Measurements from ENCODE around the gene MLLT1.
A peak's percentile ranks its signal among the peaks of the same experiment; 100 is the strongest.

Gene MLLT1

GRCh38 chr19:6229951-6230712 is 49.6 kb downstream of the MLLT1 start:
- H3K4me1 Mint-ChIP-seq = peaks cover 25 to 36% of the 10 kb centered on the region in 2 donors
- H3K27ac Mint-ChIP-seq = no peak overlapping the region
- H3K36me3 Mint-ChIP-seq = peaks cover 27 to 41% of the 10 kb centered on the region in 2 donors
- H3K27me3 Mint-ChIP-seq = no peaks in the 10 kb centered on the region
- DNase-seq (no peak), ATAC-seq (replicated peaks) (no peak)
- no peaks in the 10 kb centered on the region for H3K9me3 Mint-ChIP-seq
- no peak overlapping the region for H3K4me3 Mint-ChIP-seq

- Mint-ChIP-seq H3K36me3 (peaks cover 32 to 37% of the 10 kb centered on the region in 2 donors), H3K4me1 (peaks cover 18 to 28% of the 10 kb centered on the region in 2 donors), H3K9me3 (no peaks in the 10 kb centered on the region), H3K27me3 (no peaks in the 10 kb centered on the region), H3K27ac (no peak overlapping the region), H3K4me3 (no peak overlapping the region)
- DNase-seq (no peak), ATAC-seq (replicated peaks) (no peak)
These were observed 50.4 kb downstream of the MLLT1 start for GRCh38 chr19:6229216-6229913.

- Mint-ChIP-seq H3K4me3 (no peak overlapping the region), H3K27me3 (no peaks in the 10 kb centered on the region), H3K4me1 (peaks cover 15 to 21% of the 10 kb centered on the region in 2 donors), H3K9me3 (no peaks in the 10 kb centered on the region), H3K36me3 (peaks cover 35 to 39% of the 10 kb centered on the region in 2 donors), H3K27ac (no peak overlapping the region)
- DNase-seq = no peak
- no peak for ATAC-seq (replicated peaks)
These were observed 51.1 kb downstream of the MLLT1 start for GRCh38 chr19:6228551-6229215.

GRCh38 chr19:6227936-6228325 is 51.8 kb downstream of the MLLT1 start:
- H3K36me3 Mint-ChIP-seq = peaks cover 37 to 41% of the 10 kb centered on the region in 2 donors
- H3K27me3 Mint-ChIP-seq = no peaks in the 10 kb centered on the region
- no peak overlapping the region for H3K4me3 Mint-ChIP-seq
- peaks cover 11 to 16% of the 10 kb centered on the region in 2 donors for H3K4me1 Mint-ChIP-seq
- no peak overlapping the region for H3K27ac Mint-ChIP-seq
- no peak for ATAC-seq (replicated peaks)
- no peaks in the 10 kb centered on the region for H3K9me3 Mint-ChIP-seq
- DNase-seq = no peak

- no peak overlapping the region for H3K4me3 Mint-ChIP-seq
- no peaks in the 10 kb centered on the region for H3K9me3 Mint-ChIP-seq
- H3K4me1 Mint-ChIP-seq = peaks cover 8 to 12% of the 10 kb centered on the region in 2 donors
- H3K27ac Mint-ChIP-seq = no peak overlapping the region
- H3K27me3 Mint-ChIP-seq = no peaks in the 10 kb centered on the region
- no peak for DNase-seq
- ATAC-seq (replicated peaks) = no peak
- H3K36me3 Mint-ChIP-seq = peaks cover 39 to 41% of the 10 kb centered on the region in 2 donors
These were observed 52.4 kb downstream of the MLLT1 start for GRCh38 chr19:6227156-6227935.

- no peak overlapping the region for H3K4me3 Mint-ChIP-seq
- no peaks in the 10 kb centered on the region for H3K9me3 Mint-ChIP-seq
- DNase-seq (no peak), ATAC-seq (replicated peaks) (no peak)
- peaks cover 39 to 40% of the 10 kb centered on the region in 2 donors for H3K36me3 Mint-ChIP-seq
- H3K27ac Mint-ChIP-seq = peak overlapping the region; percentile 59
- no peaks in the 10 kb centered on the region for H3K27me3 Mint-ChIP-seq
- H3K4me1 Mint-ChIP-seq = peaks cover 6 to 8% of the 10 kb centered on the region in 2 donors
These were observed 53.2 kb downstream of the MLLT1 start for GRCh38 chr19:6226444-6227155.

- Mint-ChIP-seq H3K4me1 (peaks cover 9 to 10% of the 10 kb centered on the region in 2 donors), H3K36me3 (peaks cover 37 to 39% of the 10 kb centered on the region in 2 donors), H3K4me3 (no peak overlapping the region), H3K27ac (no peak overlapping the region), H3K9me3 (no peaks in the 10 kb centered on the region), H3K27me3 (no peaks in the 10 kb centered on the region)
- DNase-seq = no peak
- ATAC-seq (replicated peaks) = no peak
These were observed 53.8 kb downstream of the MLLT1 start for GRCh38 chr19:6226012-6226411.

- H3K36me3 Mint-ChIP-seq = peaks cover 32 to 36% of the 10 kb centered on the region in 2 donors
- ATAC-seq (replicated peaks) (no peak), DNase-seq (no peak)
- H3K4me3 Mint-ChIP-seq = no peak overlapping the region
- no peaks in the 10 kb centered on the region for H3K9me3 Mint-ChIP-seq
- H3K27me3 Mint-ChIP-seq = no peaks in the 10 kb centered on the region
- no peak overlapping the region for H3K27ac Mint-ChIP-seq
- peaks cover 9 to 10% of the 10 kb centered on the region in 2 donors for H3K4me1 Mint-ChIP-seq
These were observed 54.4 kb downstream of the MLLT1 start for GRCh38 chr19:6225232-6225865.

- no peaks in the 10 kb centered on the region for H3K27me3 Mint-ChIP-seq
These were observed 55.5 kb downstream of the MLLT1 start for GRCh38 chr19:6224308-6224675.

GRCh38 chr19:6223461-6224307 is 56.1 kb downstream of the MLLT1 start:
- H3K27ac Mint-ChIP-seq = peak overlapping the region; percentile 47
- H3K27me3 Mint-ChIP-seq = no peaks in the 10 kb centered on the region
- H3K4me1 Mint-ChIP-seq = peaks cover 6 to 16% of the 10 kb centered on the region in 2 donors
- ATAC-seq (replicated peaks) (no peak), DNase-seq (no peak)
- peaks cover 27 to 33% of the 10 kb centered on the region in 2 donors for H3K36me3 Mint-ChIP-seq
- H3K4me3 Mint-ChIP-seq = no peak overlapping the region
- H3K9me3 Mint-ChIP-seq = no peaks in the 10 kb centered on the region

More at GRCh38 chr19:6224308-6224675, 55.5 kb downstream of the MLLT1 start:
- H3K4me1 Mint-ChIP-seq = peaks cover 6 to 10% of the 10 kb centered on the region in 2 donors
- ATAC-seq (replicated peaks) = no peak
- DNase-seq = no peak
- no peak overlapping the region for H3K27ac Mint-ChIP-seq
- peaks cover 30 to 34% of the 10 kb centered on the region in 2 donors for H3K36me3 Mint-ChIP-seq
- no peaks in the 10 kb centered on the region for H3K9me3 Mint-ChIP-seq
- no peak overlapping the region for H3K4me3 Mint-ChIP-seq

GRCh38 chr19:6222884-6223283 is 56.9 kb downstream of the MLLT1 start:
- H3K9me3 Mint-ChIP-seq = no peaks in the 10 kb centered on the region
- DNase-seq (no peak), ATAC-seq (replicated peaks) (no peak)
- H3K27me3 Mint-ChIP-seq = no peaks in the 10 kb centered on the region
- H3K4me3 Mint-ChIP-seq = no peak overlapping the region
- peaks cover 29 to 37% of the 10 kb centered on the region in 2 donors for H3K36me3 Mint-ChIP-seq
- H3K27ac Mint-ChIP-seq = no peak overlapping the region
- H3K4me1 Mint-ChIP-seq = peaks cover 8 to 21% of the 10 kb centered on the region in 2 donors

- Mint-ChIP-seq H3K36me3 (peaks cover 29 to 31% of the 10 kb centered on the region in 2 donors), H3K27ac (no peak overlapping the region), H3K4me1 (peaks cover 8 to 21% of the 10 kb centered on the region in 2 donors), H3K27me3 (no peaks in the 10 kb centered on the region), H3K9me3 (no peaks in the 10 kb centered on the region), H3K4me3 (no peak overlapping the region)
- no peak for DNase-seq
- ATAC-seq (replicated peaks) = no peak
These were observed 57.7 kb downstream of the MLLT1 start for GRCh38 chr19:6221878-6222746.
